ENCODE measurements around the gene SLC4A3. TPM values are rescaled to one million over a fixed set of nuclear protein-coding genes. Genes with fewer than 3 reads are reported as not detected.
A peak's percentile ranks its signal among the peaks of the same experiment; 100 is the strongest.

Gene SLC4A3
- total RNA-seq, 1 donor from 2014 or later = 0.88 TPM

- TF ChIP-seq EZH2 (IDR thresholded peaks at IDR 0.05) (no peak), EZH2phosphoT487 (IDR thresholded peaks at IDR 0.05) (no peak), CTCF (IDR thresholded peaks at IDR 0.05) (no peak)
- Histone ChIP-seq H4K20me1 (ENCODE audit: low read depth) (no peaks in the 10 kb centered on the region), H3K27ac (no peak overlapping the region), H3K79me2 (ENCODE audit: low read depth) (no peaks in the 10 kb centered on the region), H3F3A (ENCODE audit: low read depth) (no peaks in the 10 kb centered on the region), H3K27me3 (peaks cover 2% of the 10 kb centered on the region), H3K36me3 (no peaks in the 10 kb centered on the region), H3K4me1 (no peaks in the 10 kb centered on the region), H3K9ac (no peak overlapping the region), H3K9me3 (ENCODE audit: low read depth) (no peaks in the 10 kb centered on the region), H3K4me2 (no peak overlapping the region), H2AFZ (replicated peaks) (no peak overlapping the region), H3K4me3 (no peak overlapping the region)
- Mint-ChIP-seq H3K27me3 (ENCODE audit: insufficient read depth, low read depth) (peaks cover 8% of the 10 kb centered on the region), H3K36me3 (peaks cover 5% of the 10 kb centered on the region), H3K9me3 (no peaks in the 10 kb centered on the region), H3K4me3 (no peak overlapping the region), H3K4me1 (peaks cover 17% of the 10 kb centered on the region), H3K27ac (no peak overlapping the region)
- DNase-seq (ENCODE audit: low spot score) = no peak
These were observed 10.4 kb downstream of the SLC4A3 start for GRCh38 chr2:219637842-219638185.

DNA sequence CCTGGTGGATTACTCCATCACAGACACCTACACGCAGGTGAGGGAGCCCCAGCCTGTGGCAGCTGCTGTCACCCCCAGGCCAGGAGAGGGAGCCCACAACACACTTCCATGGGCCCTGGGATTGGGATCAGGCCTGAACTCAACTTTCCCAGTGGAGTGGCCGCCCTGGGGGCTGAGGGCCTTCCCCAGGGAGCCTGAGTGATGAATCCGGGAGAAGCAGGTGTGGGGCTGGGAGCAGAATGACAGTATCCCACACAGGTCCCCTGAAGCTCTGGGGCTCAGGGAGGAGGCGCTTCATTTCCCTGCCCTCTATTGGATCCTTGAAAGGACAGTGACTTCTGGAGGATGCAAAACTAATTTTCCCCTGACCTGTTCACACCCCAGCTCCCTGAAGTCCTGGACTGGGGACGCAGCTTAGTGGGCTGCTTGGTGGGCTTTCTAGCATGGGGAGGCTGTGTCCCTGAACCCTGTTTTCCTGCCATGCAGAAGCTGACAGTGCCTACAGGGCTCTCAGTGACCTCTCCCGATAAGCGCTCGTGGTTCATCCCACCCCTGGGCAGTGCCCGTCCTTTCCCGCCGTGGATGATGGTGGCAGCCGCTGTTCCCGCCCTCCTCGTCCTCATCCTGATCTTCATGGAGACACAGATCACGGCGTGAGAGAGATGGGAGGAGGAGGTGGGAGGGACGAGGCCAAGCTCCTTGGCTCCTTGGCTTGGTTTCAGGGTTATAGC, 11.0 kb downstream of the SLC4A3 start:
- Histone ChIP-seq H3K27ac (no peak overlapping the region), H3K9ac (no peak overlapping the region), H3K79me2 (ENCODE audit: low read depth) (no peaks in the 10 kb centered on the region), H2AFZ (replicated peaks) (no peak overlapping the region), H3K27me3 (peaks cover 7% of the 10 kb centered on the region), H3K4me3 (no peak overlapping the region), H3K4me2 (no peak overlapping the region), H3K36me3 (no peaks in the 10 kb centered on the region), H4K20me1 (ENCODE audit: low read depth) (no peaks in the 10 kb centered on the region), H3K4me1 (no peaks in the 10 kb centered on the region), H3K9me3 (ENCODE audit: low read depth) (no peaks in the 10 kb centered on the region), H3F3A (ENCODE audit: low read depth) (no peaks in the 10 kb centered on the region)
- no peak overlapping the region for H3K4me3 Mint-ChIP-seq
- H3K9me3 Mint-ChIP-seq = no peaks in the 10 kb centered on the region
- peak; percentile 32 for DNase-seq (ENCODE audit: low spot score)
- TF ChIP-seq CTCF (IDR thresholded peaks at IDR 0.05) (peak; percentile 38), EZH2 (IDR thresholded peaks at IDR 0.05) (no peak)
- H3K4me1 Mint-ChIP-seq = peaks cover 17% of the 10 kb centered on the region
- H3K27me3 Mint-ChIP-seq (ENCODE audit: insufficient read depth, low read depth) = peaks cover 11% of the 10 kb centered on the region
- H3K27ac Mint-ChIP-seq = no peak overlapping the region
- peaks cover 3% of the 10 kb centered on the region for H3K36me3 Mint-ChIP-seq

- no peak overlapping the region for H3K4me3 Mint-ChIP-seq
- no peak overlapping the region for H3K4me2 ChIP-seq
- no peaks in the 10 kb centered on the region for H3K9me3 Mint-ChIP-seq
- no peak overlapping the region for H3K9ac ChIP-seq
- no peaks in the 10 kb centered on the region for H4K20me1 ChIP-seq (ENCODE audit: low read depth)
- no peaks in the 10 kb centered on the region for H3K36me3 ChIP-seq
- H3F3A ChIP-seq (ENCODE audit: low read depth) = no peaks in the 10 kb centered on the region
- H3K9me3 ChIP-seq (ENCODE audit: low read depth) = no peaks in the 10 kb centered on the region
- H3K79me2 ChIP-seq (ENCODE audit: low read depth) = no peaks in the 10 kb centered on the region
- no peak overlapping the region for H3K4me3 ChIP-seq
- H3K36me3 Mint-ChIP-seq = peaks cover 3% of the 10 kb centered on the region
- peaks cover 17% of the 10 kb centered on the region for H3K4me1 Mint-ChIP-seq
- peak overlapping the region; percentile 87 for H3K27ac Mint-ChIP-seq
- no peaks in the 10 kb centered on the region for H3K4me1 ChIP-seq
- no peak overlapping the region for H2AFZ ChIP-seq (replicated peaks)
- H3K27ac ChIP-seq = no peak overlapping the region
- peaks cover 12% of the 10 kb centered on the region for H3K27me3 Mint-ChIP-seq (ENCODE audit: insufficient read depth, low read depth)
- peaks cover 11% of the 10 kb centered on the region for H3K27me3 ChIP-seq
- DNase-seq (ENCODE audit: low spot score) = no peak
- TF ChIP-seq EZH2 (IDR thresholded peaks at IDR 0.05) (no peak), CTCF (IDR thresholded peaks at IDR 0.05) (no peak), EZH2phosphoT487 (IDR thresholded peaks at IDR 0.05) (no peak)
These were observed 11.7 kb downstream of the SLC4A3 start for GRCh38 chr2:219638948-219639755.

Measured in neural progenitor cell (in vitro differentiated cells).